PC-9 (cell line): ENCODE measurements around the gene FREM3. TPM values are rescaled to one million over a fixed set of nuclear protein-coding genes. Genes with fewer than 3 reads are reported as not detected.

Source experiments
- BruUV-seq: library from RNA; stranded (reverse); fragments of 400-500 nt; replicated peaks from 2 replicates; lab custom pipeline; 2021; lab: Mats Ljungman, UMichigan
- CTCF ChIA-PET: fragments of 300-600 bp; sonication (Branson Sonifier 250); formaldehyde crosslinking; loops from one replicate; lab custom pipeline; 2022; ENCODE audit warnings: antibody characterized with exemption; lab: Charles Lee
- POLR2A ChIA-PET: fragments of 300-600 bp; sonication (Branson Sonifier 250); formaldehyde crosslinking; loops from one replicate; lab custom pipeline; 2022; ENCODE audit warnings: antibody characterized with exemption; ENCODE audit not compliant: unreplicated experiment; lab: Charles Lee
- DNase-seq, 2 experiments: peaks; one replicate each; pipeline versions ENCODE4 v3.0.0 to v3.0.0-alpha.2; 2015 to 2022; ENCODE audit warnings: mixed read lengths in 1 of 2
- H2AFZ ChIP-seq: fragments of 200-600 bp; sonication (generic); 2 replicates; pipeline ENCODE4 v1.8.1; 2017; ENCODE audit warnings: antibody characterized with exemption
- H3F3A ChIP-seq: fragments of 200-600 bp; sonication (generic); 2 replicates; pipeline ENCODE4 v1.8.1; 2017; ENCODE audit warnings: antibody characterized with exemption, mild to moderate bottlenecking, low read depth; ENCODE audit not compliant: insufficient read depth
- H3K27ac ChIP-seq: fragments of 200-600 bp; sonication (generic); 2 replicates; pipeline ENCODE4 v1.6.1; 2016; ENCODE audit warnings: mixed run types
- H3K27me3 ChIP-seq: fragments of 200-600 bp; sonication (generic); 2 replicates; pipeline ENCODE4 v1.6.1; 2016; ENCODE audit warnings: low read depth, mixed run types; ENCODE audit not compliant: insufficient read depth
- H3K36me3 ChIP-seq: fragments of 200-600 bp; sonication (generic); 2 replicates; pipeline ENCODE4 v1.6.1; 2016; ENCODE audit warnings: low read depth, mixed run types
- H3K4me1 ChIP-seq: fragments of 200-600 bp; sonication (generic); replicated peaks from 2 replicates; pipeline ENCODE4 v1.6.1; 2016; ENCODE audit warnings: mixed run types; ENCODE audit not compliant: insufficient read depth
- H3K4me2 ChIP-seq: fragments of 200-600 bp; sonication (generic); 2 replicates; pipeline ENCODE4 v1.6.1; 2017; ENCODE audit warnings: mixed run types
- H3K4me3 ChIP-seq: fragments of 200-600 bp; sonication (generic); 2 replicates; pipeline ENCODE4 v1.6.1; 2016; ENCODE audit warnings: mixed run types
- H3K79me2 ChIP-seq: fragments of 200-600 bp; sonication (generic); 2 replicates; pipeline ENCODE4 v1.6.1; 2017; ENCODE audit warnings: low read depth, mixed run types
- H3K9me2 ChIP-seq: fragments of 200-600 bp; sonication (generic); 2 replicates; pipeline ENCODE4 v1.8.1; 2017; ENCODE audit warnings: mild to moderate bottlenecking; ENCODE audit not compliant: insufficient read depth
- H3K9me3 ChIP-seq: fragments of 200-600 bp; sonication (generic); 2 replicates; pipeline ENCODE4 v1.8.1; 2016; ENCODE audit warnings: low read depth; ENCODE audit not compliant: insufficient read depth
- H4K20me1 ChIP-seq: fragments of 200-600 bp; sonication (generic); 2 replicates; pipeline ENCODE4 v1.8.1; 2017; ENCODE audit not compliant: insufficient read depth
- CTCF ChIP-seq: fragments of 200-600 bp; sonication (generic); conservative IDR thresholded peaks from 2 replicates; pipeline ENCODE4 v1.6.1; 2017; ENCODE audit warnings: mixed run types, antibody characterized with exemption, mild to moderate bottlenecking, moderate library complexity
- EZH2 ChIP-seq: fragments of 200-600 bp; sonication (generic); IDR thresholded peaks from 2 replicates; pipeline ENCODE4 v1.8.0; 2017; ENCODE audit warnings: antibody characterized with exemption, low read depth
- intact Hi-C: fragments of 100-400 bp; cut with micrococcal nuclease; formaldehyde crosslinking; loops from one replicate; pipeline ENCODE4 v1.10.0; 2022; ENCODE audit not compliant: unreplicated experiment
- total RNA-seq: library from RNA; stranded (reverse); gene quantifications from 2 replicates; pipeline ENCODE4 v1.2.3, GENCODE V29; 2021

FREM3 gene
- total RNA-seq, 1 experiment from 2014 or later, result not detected

GRCh38 chr4:143633833-143634232 lies 66.6 kb downstream of the FREM3 start:
- H3K4me3 ChIP-seq, result no peak overlapping the region
- H2AFZ ChIP-seq, result no peak overlapping the region
- no peak overlapping the region for H3K4me2 ChIP-seq
- POLR2A ChIA-PET, result no interaction called here
- no peaks in the 10 kb centered on the region for H3F3A ChIP-seq
- H3K27ac ChIP-seq, result no peak overlapping the region
- no peaks in the 10 kb centered on the region for H4K20me1 ChIP-seq
- H3K9me2 ChIP-seq, result no peaks in the 10 kb centered on the region
- CTCF ChIA-PET, result no interaction called here
- H3K36me3 ChIP-seq, result no peaks in the 10 kb centered on the region
- no peaks in the 10 kb centered on the region for H3K4me1 ChIP-seq
- no peak for TF ChIP-seq EZH2
- TF ChIP-seq CTCF, result no peak
- no peaks in the 10 kb centered on the region for H3K9me3 ChIP-seq
- no TSS peak for BruUV-seq
- intact Hi-C loops, result no loop called here
- DNase-seq, result no peak
- no peaks in the 10 kb centered on the region for H3K79me2 ChIP-seq
- no peaks in the 10 kb centered on the region for H3K27me3 ChIP-seq

GRCh38 chr4:143626134-143626911 lies 74.2 kb downstream of the FREM3 start:
- no peaks in the 10 kb centered on the region for H3K9me2 ChIP-seq
- H3K4me2 ChIP-seq, result no peak overlapping the region
- H4K20me1 ChIP-seq, result no peaks in the 10 kb centered on the region
- no peak overlapping the region for H3K27ac ChIP-seq
- no peak for DNase-seq
- ChIA-PET POLR2A (no interaction called here), CTCF (no interaction called here)
- no peak overlapping the region for H3K4me3 ChIP-seq
- H3K79me2 ChIP-seq, result no peaks in the 10 kb centered on the region
- no TSS peak for BruUV-seq
- no peaks in the 10 kb centered on the region for H3F3A ChIP-seq
- no peak overlapping the region for H2AFZ ChIP-seq
- TF ChIP-seq EZH2 (no peak), CTCF (no peak)
- H3K36me3 ChIP-seq, result no peaks in the 10 kb centered on the region
- no peaks in the 10 kb centered on the region for H3K4me1 ChIP-seq
- no peaks in the 10 kb centered on the region for H3K27me3 ChIP-seq
- no peaks in the 10 kb centered on the region for H3K9me3 ChIP-seq
- intact Hi-C loops, result no loop called here

GRCh38 chr4:143625632-143626031 lies 74.8 kb downstream of the FREM3 start:
- Histone ChIP-seq H3K36me3 (no peaks in the 10 kb centered on the region), H3K79me2 (no peaks in the 10 kb centered on the region), H3K4me2 (no peak overlapping the region), H3K9me2 (no peaks in the 10 kb centered on the region), H3K9me3 (no peaks in the 10 kb centered on the region), H4K20me1 (no peaks in the 10 kb centered on the region), H3F3A (no peaks in the 10 kb centered on the region), H3K4me3 (no peak overlapping the region), H3K4me1 (no peaks in the 10 kb centered on the region), H3K27me3 (no peaks in the 10 kb centered on the region), H3K27ac (no peak overlapping the region), H2AFZ (no peak overlapping the region)
- POLR2A ChIA-PET, result no interaction called here
- CTCF ChIA-PET, result no interaction called here
- no TSS peak for BruUV-seq
- TF ChIP-seq CTCF (no peak), EZH2 (no peak)
- intact Hi-C loops, result no loop called here
- DNase-seq, result no peak
